Measurements from ENCODE around the gene TTC9B.
"Not testable (repeated sequence)": the region's sequence is repeated elsewhere in the genome, so short reads cannot be mapped to it uniquely, and the experiment has no call there.

The TTC9B gene

DNA sequence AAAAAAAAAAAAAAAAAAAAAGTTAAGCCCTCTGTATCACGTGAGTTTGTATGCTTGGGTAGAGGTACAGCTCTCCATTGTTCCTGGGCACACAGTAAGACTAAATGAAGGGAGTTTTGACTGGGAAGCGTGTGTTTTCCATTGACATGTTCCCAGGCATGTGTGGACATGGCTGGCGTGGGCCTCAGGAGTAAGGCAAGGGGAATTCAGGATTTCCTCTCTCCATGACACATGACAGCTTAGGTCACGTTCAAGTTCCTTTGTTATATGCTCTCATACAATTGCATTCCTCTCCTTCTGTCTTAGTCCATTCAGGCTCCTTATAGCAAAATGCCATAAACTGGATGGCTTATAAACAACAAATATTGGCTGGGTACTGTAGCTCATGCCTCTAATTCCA lies 44.1 kb downstream of the TTC9B start:
- DNase-seq (ENCODE audit: low read depth in 2 of 2, low spot score in 1 of 2) = no peak

DNA sequence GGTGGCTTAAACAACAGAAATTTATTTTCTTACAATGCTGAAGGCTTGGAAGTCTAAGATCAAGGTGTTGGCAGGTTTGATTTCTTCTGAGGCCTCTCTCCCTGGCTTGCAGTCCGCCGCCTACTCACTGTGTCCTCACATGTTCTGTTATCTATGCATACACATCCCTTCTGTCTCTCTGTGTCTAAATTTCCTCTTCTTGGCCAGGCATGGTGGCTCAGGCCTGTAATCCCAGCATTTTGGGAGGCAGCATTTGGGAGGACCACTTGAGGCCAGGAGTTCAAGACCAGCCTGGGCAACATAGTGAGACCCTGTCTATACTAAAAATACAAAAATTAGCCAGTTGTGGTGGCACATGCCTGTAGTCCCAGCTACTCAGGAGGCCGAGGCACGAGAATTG lies 46.9 kb downstream of the TTC9B start:
- not testable (repeated sequence) for DNase-seq (ENCODE audit: low read depth in 2 of 2, low spot score in 1 of 2)

DNA sequence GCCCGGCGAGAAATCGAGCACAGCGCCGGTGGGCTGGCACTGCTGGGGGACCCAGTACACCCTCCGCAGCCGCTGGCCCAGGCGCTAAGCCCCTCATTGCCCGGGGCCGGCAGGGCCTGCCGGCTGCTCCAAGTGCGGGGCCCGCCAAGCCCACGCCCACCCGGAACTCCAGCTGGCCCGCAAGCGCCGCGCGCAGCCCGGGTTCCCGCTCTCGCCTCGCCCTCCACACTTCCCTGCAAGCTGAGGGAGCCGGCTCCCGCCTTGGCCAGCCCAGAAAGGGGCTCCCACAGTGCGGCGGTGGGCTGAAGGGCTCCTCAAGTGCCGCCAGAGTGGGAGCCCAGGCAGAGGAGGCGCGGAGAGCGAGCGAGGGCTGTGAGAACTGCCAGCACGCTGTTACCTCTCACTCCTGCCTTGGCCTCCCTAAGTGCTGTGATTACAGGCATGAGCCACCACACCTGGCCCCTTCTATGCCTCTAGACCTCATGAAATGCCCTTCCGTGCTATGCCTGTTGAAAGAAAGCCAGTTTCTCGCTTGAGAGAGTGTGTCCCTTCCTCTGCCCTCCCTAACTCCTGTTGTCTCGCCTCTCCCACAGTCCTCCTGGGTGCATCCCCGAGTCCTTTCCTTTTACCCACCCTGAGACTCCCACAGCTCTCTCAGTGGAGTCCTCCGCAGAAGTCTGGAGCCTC lies 47.7 kb downstream of the TTC9B start:
- not testable (repeated sequence) for DNase-seq (ENCODE audit: low read depth in 2 of 2, low spot score in 1 of 2)

DNA sequence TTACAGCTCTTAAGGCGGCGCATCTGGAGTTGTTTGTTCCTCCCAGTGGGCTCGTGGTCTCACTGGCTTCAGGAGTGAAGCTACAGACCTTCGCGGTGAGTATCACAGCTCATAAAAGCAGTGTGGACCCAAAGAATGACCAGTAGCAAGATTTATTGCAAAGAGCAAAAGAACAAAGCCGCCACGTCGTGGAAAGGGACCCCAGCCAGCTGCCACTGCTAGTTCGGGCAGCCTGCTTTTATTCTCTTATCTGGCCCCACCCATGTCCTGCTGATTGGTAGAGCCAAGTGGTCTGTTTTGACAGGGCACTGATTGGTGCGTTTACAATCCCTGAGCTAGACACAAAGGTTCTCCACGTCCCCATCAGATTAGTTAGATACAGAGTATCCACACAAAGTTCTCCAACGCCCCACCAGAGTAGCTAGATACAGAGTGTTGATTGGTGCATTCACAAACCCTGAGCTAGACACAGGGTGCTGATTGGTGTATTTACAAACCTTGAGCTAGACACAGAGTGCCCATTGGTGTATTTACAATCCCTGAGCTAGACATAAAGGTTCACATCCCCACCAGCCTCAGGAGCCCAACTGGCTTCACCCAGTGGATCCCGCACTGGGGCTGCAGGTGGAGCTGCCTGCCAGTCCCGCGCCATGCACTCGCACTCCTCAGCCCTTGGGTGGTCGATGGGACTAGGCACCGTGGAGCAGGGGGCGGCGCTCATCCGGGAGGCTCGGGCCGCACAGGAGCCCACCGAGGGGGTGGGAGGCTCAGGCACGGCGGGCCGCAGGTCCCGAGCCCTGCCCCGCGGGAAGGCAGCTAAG lies 48.5 kb downstream of the TTC9B start:
- not testable (repeated sequence) for DNase-seq (ENCODE audit: low read depth in 2 of 2, low spot score in 1 of 2)

Data from stimulated activated CD8-positive, alpha-beta memory T cell treated with anti-CD3 and anti-CD28 coated beads, Interleukin-4, amount 100 ng/mL, for 4 hours (primary cell).